Measurements from ENCODE around the gene PHTF2.

DNA sequence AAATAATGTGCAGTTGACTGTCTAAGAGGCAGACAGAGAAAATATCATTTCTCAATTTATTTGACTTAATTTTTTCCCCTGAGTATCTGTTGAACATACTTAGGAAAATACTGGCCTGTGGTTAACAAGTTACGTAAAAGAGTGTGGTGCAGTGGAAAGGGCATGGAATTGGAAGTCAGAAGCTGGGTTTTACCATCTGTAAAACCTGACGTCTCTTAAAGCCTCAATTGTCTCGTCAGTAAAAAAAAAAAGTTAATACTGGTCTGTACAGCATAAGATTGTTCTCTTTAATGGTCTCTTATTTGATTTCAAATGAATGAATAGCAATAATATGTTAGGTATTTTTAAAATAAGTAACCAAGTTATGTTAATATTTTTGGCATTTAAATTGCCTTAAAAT lies 67.8 kb downstream of the PHTF2 start:
- no peak for TF ChIP-seq EZH2phosphoT487 (IDR thresholded peaks at IDR 0.05; ENCODE audit: insufficient read depth, low read depth)
- no peak for TF ChIP-seq EZH2 (IDR thresholded peaks at IDR 0.05; ENCODE audit: insufficient read depth, poor library complexity, severe bottlenecking)
